Neural cell (in vitro differentiated cells): Measurements from ENCODE around the gene RRP1.

ENCODE experiments used
- EZH2 ChIP-seq: fragments of 200-600, 300-800 bp; shearing (Covaris generic), sonication (generic); IDR thresholded peaks from 2 replicates; pipeline ENCODE4 v1.6.1; 2014; ENCODE audit warnings: antibody characterized with exemption, low read length, borderline replicate concordance, mild to moderate bottlenecking; ENCODE audit not compliant: insufficient read depth, poor library complexity, severe bottlenecking
- TF ChIP-seq, protein P1 (sequence below): fragments of 450-650 bp; IDR thresholded peaks from 2 replicates; pipeline ENCODE4 v1.5.1; 2014; ENCODE audit warnings: antibody characterized with exemption, mild to moderate bottlenecking, moderate library complexity; ENCODE audit not compliant: poor library complexity, severe bottlenecking

DNA sequence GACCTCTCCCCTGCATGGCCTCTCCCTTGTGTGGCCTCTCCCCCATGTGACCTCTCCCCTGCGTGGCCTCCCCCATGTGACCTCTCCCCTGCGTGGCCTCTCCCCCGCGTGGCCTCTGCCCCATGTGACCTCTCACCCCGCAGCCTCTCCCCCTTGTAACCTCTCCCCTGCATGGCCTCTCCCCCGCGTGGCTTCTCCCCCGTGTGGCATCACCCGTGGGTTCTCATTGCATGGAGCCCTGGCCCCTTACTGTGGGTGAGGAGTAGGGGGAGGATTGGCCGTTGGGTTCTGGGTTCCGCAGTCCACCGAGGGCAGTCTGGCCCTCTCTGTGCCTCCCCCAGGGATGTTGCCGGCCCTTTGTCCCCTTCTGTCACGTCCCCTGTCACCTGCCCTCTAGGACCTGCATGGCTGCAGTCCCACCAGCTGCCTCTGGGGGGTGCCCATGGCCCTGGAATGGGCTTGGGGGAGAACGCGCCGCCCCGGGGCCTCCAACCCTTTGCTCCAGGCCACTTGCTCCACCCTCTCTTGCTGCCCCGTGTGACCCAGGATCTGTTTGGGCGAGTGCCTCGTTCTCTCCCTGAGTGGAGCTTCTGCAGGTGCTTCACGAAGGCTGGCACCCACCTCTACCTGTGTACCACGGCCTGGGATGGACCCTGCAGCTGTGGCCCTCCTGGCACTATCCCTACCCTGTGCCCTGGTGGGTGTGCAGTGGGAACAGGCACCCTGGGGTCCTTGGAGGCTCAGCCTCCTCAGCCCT lies 21.3 kb downstream of the RRP1 start:
- TF ChIP-seq EZH2: no peak
- TF ChIP-seq, protein P1, sequence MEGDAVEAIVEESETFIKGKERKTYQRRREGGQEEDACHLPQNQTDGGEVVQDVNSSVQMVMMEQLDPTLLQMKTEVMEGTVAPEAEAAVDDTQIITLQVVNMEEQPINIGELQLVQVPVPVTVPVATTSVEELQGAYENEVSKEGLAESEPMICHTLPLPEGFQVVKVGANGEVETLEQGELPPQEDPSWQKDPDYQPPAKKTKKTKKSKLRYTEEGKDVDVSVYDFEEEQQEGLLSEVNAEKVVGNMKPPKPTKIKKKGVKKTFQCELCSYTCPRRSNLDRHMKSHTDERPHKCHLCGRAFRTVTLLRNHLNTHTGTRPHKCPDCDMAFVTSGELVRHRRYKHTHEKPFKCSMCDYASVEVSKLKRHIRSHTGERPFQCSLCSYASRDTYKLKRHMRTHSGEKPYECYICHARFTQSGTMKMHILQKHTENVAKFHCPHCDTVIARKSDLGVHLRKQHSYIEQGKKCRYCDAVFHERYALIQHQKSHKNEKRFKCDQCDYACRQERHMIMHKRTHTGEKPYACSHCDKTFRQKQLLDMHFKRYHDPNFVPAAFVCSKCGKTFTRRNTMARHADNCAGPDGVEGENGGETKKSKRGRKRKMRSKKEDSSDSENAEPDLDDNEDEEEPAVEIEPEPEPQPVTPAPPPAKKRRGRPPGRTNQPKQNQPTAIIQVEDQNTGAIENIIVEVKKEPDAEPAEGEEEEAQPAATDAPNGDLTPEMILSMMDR: peak; percentile 84
